ENCODE data around the gene ATP5IF1. TPM values are rescaled to one million over a fixed set of nuclear protein-coding genes. Genes with fewer than 3 reads are reported as not detected.

ATP5IF1 gene
- total and polyA plus RNA-seq, 9 of the 15 experiments (the other 6 are each of a cell fraction or from before 2014, with no cell fraction given), result 292 to 1,422 (median 388) TPM

DNA sequence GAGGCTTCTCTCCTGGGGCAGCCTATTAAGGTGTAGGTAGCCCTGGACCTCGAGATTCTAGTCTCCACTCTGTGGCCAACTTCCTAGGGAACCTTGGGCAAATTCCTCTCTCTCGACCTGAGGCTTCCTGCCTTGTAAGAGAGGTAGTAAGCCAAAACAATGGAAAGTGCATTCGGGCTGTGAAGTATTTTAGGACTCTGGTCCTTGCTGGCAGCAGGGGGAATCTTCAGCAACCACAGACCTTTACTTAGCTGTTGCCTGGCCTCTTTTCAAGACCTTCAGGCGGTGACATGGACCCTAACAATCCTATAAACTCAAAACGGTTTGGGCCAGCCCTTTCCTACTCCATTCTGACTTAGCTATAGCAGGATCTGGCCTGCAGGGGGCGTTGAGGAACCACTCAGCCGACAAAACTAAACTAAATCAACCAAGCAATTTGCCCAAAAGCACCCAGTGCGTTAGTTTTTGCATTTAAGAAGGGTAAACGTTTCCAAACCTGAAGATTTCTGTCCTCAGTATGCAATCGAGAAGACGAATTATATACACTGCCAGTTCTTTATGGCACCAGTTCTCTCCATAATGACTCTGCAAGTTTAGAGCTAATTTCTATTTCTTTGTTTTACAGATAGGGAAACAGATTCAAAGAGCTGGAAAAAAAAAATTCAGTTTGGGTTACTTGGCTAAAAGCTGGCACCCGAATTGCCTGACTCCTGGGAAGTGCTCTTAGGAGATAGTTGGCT lies 12.5 kb downstream of the ATP5IF1 start (continued):
- TF ChIP-seq HMGXB4 (CRISPR knock-in tag; IDR thresholded peaks at IDR 0.05) (no peak), SRSF7 (optimal IDR thresholded peaks at IDR 0.05; ENCODE audit: low read depth, low read length) (no peak), ZNF175 (CRISPR knock-in tag; IDR thresholded peaks at IDR 0.05; ENCODE audit: low read depth) (no peak; the same call in 1 of the 2 replicates), ZFP30 (CRISPR knock-in tag; IDR thresholded peaks at IDR 0.05; ENCODE audit: borderline replicate concordance) (no peak), ZFPM2 (CRISPR knock-in tag; IDR thresholded peaks at IDR 0.05) (no peak), CEBPZ (IDR thresholded peaks at IDR 0.05; ENCODE audit: borderline replicate concordance, low read depth, low read length) (no peak), ZNF274 (IDR thresholded peaks at IDR 0.05; ENCODE audit: borderline replicate concordance, low read depth, low read length) (no peak), NR4A1 (CRISPR knock-in tag; IDR thresholded peaks at IDR 0.05) (no peak), NR4A1 (tag; IDR thresholded peaks at IDR 0.05) (no peak), PHF8 (IDR thresholded peaks at IDR 0.05; ENCODE audit: borderline replicate concordance, low read length) (peak; percentile 31; the same call in 1 of the 2 replicates), ZNF507 (tag; conservative IDR thresholded peaks at IDR 0.05) (no peak), ESRRA (IDR thresholded peaks at IDR 0.05; ENCODE audit: borderline replicate concordance, low read depth) (0 out of 2 replicates have a peak, but pooled peaks have one; percentile 14), ATF1 (CRISPR knock-in tag; IDR thresholded peaks at IDR 0.05) (no peak), ATF1 (tag; IDR thresholded peaks at IDR 0.05) (0 out of 2 replicates have a peak, but pooled peaks have one; percentile 29), TCFL5 (CRISPR knock-in tag; conservative IDR thresholded peaks at IDR 0.05) (no peak), NCOA4 (IDR thresholded peaks at IDR 0.05; ENCODE audit: partially characterized antibody) (no peak), ZNF79 (CRISPR knock-in tag; IDR thresholded peaks at IDR 0.05; ENCODE audit: low read depth) (no peak), KLF16 (IDR thresholded peaks at IDR 0.05) (peak; percentile 48; the same call in 1 of the 2 replicates), BMI1 (IDR thresholded peaks at IDR 0.05; ENCODE audit: low read length) (no peak)
- TF ChIP-seq, protein P1, sequence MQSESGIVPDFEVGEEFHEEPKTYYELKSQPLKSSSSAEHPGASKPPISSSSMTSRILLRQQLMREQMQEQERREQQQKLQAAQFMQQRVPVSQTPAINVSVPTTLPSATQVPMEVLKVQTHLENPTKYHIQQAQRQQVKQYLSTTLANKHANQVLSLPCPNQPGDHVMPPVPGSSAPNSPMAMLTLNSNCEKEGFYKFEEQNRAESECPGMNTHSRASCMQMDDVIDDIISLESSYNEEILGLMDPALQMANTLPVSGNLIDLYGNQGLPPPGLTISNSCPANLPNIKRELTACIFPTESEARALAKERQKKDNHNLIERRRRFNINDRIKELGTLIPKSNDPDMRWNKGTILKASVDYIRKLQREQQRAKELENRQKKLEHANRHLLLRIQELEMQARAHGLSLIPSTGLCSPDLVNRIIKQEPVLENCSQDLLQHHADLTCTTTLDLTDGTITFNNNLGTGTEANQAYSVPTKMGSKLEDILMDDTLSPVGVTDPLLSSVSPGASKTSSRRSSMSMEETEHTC (IDR thresholded peaks at IDR 0.05), result no peak

All from K562 (cell line).